Karpas-422 (cell line): Measurements from ENCODE around the gene ZNF804B. TPM values are rescaled to one million over a fixed set of nuclear protein-coding genes. Genes with fewer than 3 reads are reported as not detected.

ENCODE experiments used
- DNase-seq: peaks from one replicate; pipeline ENCODE4 v3.0.0-alpha.2; 2015
- H2AFZ ChIP-seq: fragments of 200-600 bp; sonication (generic); 2 replicates; pipeline ENCODE4 v1.6.1; 2014; ENCODE audit warnings: antibody characterized with exemption, low read length, mixed read lengths
- H3K27ac ChIP-seq: fragments of 200-600 bp; sonication (generic); 2 replicates; pipeline ENCODE4 v1.5.1; 2014; ENCODE audit warnings: mild to moderate bottlenecking, low read length, moderate library complexity
- H3K27me3 ChIP-seq: fragments of 200-600 bp; sonication (generic); 2 replicates; pipeline ENCODE4 v1.6.1; 2014; ENCODE audit warnings: low read length, mixed read lengths
- H3K36me3 ChIP-seq: fragments of 200-600 bp; sonication (generic); 2 replicates; pipeline ENCODE4 v1.6.1; 2014; ENCODE audit warnings: low read length, mixed read lengths; ENCODE audit not compliant: insufficient read depth
- H3K4me1 ChIP-seq: fragments of 200-600 bp; sonication (generic); 2 replicates; pipeline ENCODE4 v1.6.1; 2014; ENCODE audit warnings: mild to moderate bottlenecking, low read length, mixed read lengths
- H3K4me2 ChIP-seq: fragments of 200-600 bp; sonication (generic); 2 replicates; pipeline ENCODE4 v1.6.1; 2014; ENCODE audit warnings: low read length, low read depth, mild to moderate bottlenecking; ENCODE audit not compliant: poor library complexity, severe bottlenecking
- H3K4me3 ChIP-seq: fragments of 200-600 bp; sonication (generic); 2 replicates; pipeline ENCODE4 v1.5.1; 2014; ENCODE audit warnings: mild to moderate bottlenecking, antibody characterized with exemption, low read length, mixed read lengths
- H3K79me2 ChIP-seq: fragments of 200-600 bp; sonication (generic); 2 replicates; pipeline ENCODE4 v1.6.1; 2014; ENCODE audit warnings: mild to moderate bottlenecking, low read length, mixed read lengths
- H3K9ac ChIP-seq: fragments of 200-600 bp; sonication (generic); 2 replicates; pipeline ENCODE4 v1.6.0; 2014; ENCODE audit warnings: low read length
- H3K9me2 ChIP-seq: fragments of 200-600 bp; sonication (generic), shearing (Covaris generic); replicated peaks from 2 replicates; pipeline ENCODE4 v1.6.0; 2014; ENCODE audit warnings: mild to moderate bottlenecking, low read length, moderate library complexity; ENCODE audit not compliant: insufficient read depth
- H3K9me3 ChIP-seq: fragments of 300-700, 200-600 bp; sonication (generic); 2 replicates; pipeline ENCODE4 v1.6.1; 2014; ENCODE audit warnings: low read length, mixed read lengths
- H4K20me1 ChIP-seq: fragments of 200-600 bp; sonication (generic); 2 replicates; pipeline ENCODE4 v1.6.1; 2014; ENCODE audit warnings: mild to moderate bottlenecking, antibody characterized with exemption, low read length, low read depth; ENCODE audit not compliant: insufficient read depth
- small RNA-seq: library from RNA; depleted of rRNA; stranded (forward); fragments of <200 nt; gene quantifications from one replicate; pipeline ENCODE3, GENCODE V24; 2014
- total RNA-seq: library from RNA; depleted of rRNA; stranded (reverse); fragments of >200 nt; shearing (Covaris generic); gene quantifications from 2 replicates; pipeline ENCODE4 v1.2.3, GENCODE V29; 2014; ENCODE audit warnings: low replicate concordance; rRNA removed

The ZNF804B gene
- total RNA-seq, 1 experiment from 2014 or later = not detected

- Histone ChIP-seq H2AFZ (no peak overlapping the region), H3K4me3 (no peak overlapping the region), H3K27ac (no peak overlapping the region), H3K4me1 (no peaks in the 10 kb centered on the region), H3K9me3 (peaks cover 2% of the 10 kb centered on the region), H3K36me3 (no peaks in the 10 kb centered on the region), H3K4me2 (no peak overlapping the region), H4K20me1 (no peaks in the 10 kb centered on the region), H3K79me2 (no peaks in the 10 kb centered on the region), H3K9ac (no peak overlapping the region), H3K27me3 (no peaks in the 10 kb centered on the region), H3K9me2 (no peaks in the 10 kb centered on the region)
- DNase-seq = no peak
Measured at GRCh38 chr7:89339748-89340147, 580.2 kb downstream of the ZNF804B start.

GRCh38 chr7:89357121-89357520, 597.6 kb downstream of the ZNF804B start:
- Histone ChIP-seq H3K9me3 (peaks cover 5% of the 10 kb centered on the region), H4K20me1 (no peaks in the 10 kb centered on the region), H3K79me2 (no peaks in the 10 kb centered on the region), H3K9me2 (no peaks in the 10 kb centered on the region), H3K9ac (no peak overlapping the region), H3K4me1 (no peaks in the 10 kb centered on the region), H3K27me3 (no peaks in the 10 kb centered on the region), H3K27ac (no peak overlapping the region), H2AFZ (no peak overlapping the region), H3K4me3 (no peak overlapping the region), H3K4me2 (no peak overlapping the region), H3K36me3 (no peaks in the 10 kb centered on the region)
- no peak for DNase-seq

DNA sequence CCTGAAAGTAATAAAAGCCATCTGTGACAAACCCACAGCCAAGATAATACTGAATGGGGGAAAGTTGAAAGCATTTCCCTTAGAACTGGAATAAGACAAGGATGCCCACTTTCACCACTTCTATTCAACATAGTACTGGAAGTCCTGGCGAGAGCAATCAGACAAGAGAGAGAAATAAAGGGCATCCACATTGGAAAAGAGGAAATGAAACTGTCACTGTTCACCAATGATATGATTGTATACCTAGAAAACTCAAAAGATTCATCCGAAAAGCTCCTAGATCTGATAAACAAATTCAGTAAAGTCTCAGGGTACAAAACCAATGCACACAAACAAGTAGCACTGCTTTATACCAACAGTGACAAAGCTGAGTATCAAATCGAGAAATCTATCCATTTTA, 617.7 kb downstream of the ZNF804B start:
- Histone ChIP-seq H3K4me2 (no peak overlapping the region), H3K9me3 (0 out of 2 replicates have a peak, but pooled peaks cover 3% of the 10 kb centered on the region), H4K20me1 (no peaks in the 10 kb centered on the region), H3K4me3 (no peak overlapping the region), H3K27ac (no peak overlapping the region), H3K27me3 (no peaks in the 10 kb centered on the region), H3K9ac (no peak overlapping the region), H3K79me2 (no peaks in the 10 kb centered on the region), H2AFZ (no peak overlapping the region), H3K4me1 (no peaks in the 10 kb centered on the region), H3K36me3 (no peaks in the 10 kb centered on the region), H3K9me2 (no peaks in the 10 kb centered on the region)
- DNase-seq = no peak

- Histone ChIP-seq H3K9ac (no peak overlapping the region), H3K9me3 (peaks cover 4% of the 10 kb centered on the region; the same call in 1 of the 2 replicates), H3K27ac (no peak overlapping the region), H4K20me1 (no peaks in the 10 kb centered on the region), H3K36me3 (no peaks in the 10 kb centered on the region), H3K79me2 (no peaks in the 10 kb centered on the region), H3K9me2 (no peaks in the 10 kb centered on the region), H3K27me3 (no peaks in the 10 kb centered on the region), H2AFZ (no peak overlapping the region), H3K4me3 (no peak overlapping the region), H3K4me1 (no peaks in the 10 kb centered on the region), H3K4me2 (no peak overlapping the region)
- DNase-seq = no peak
Measured at GRCh38 chr7:89385411-89385810, 625.9 kb downstream of the ZNF804B start.

Small RNA genes lying within 50 kb of the gene (small RNA-seq; reads per million reads assigned to genes)
- not detected for gene AC002127.1

Other genes starting within 250 kb of the ZNF804B start
- gene TEX47, start 36.0 kb downstream of the ZNF804B start, total RNA-seq = not detected in 2 replicates